ENCODE measurements around the gene KLHDC7A. TPM values are rescaled to one million over a fixed set of nuclear protein-coding genes. Genes with fewer than 3 reads are reported as not detected.
"Not testable (repeated sequence)": the region's sequence is repeated elsewhere in the genome, so short reads cannot be mapped to it uniquely, and the experiment has no call there.

Gene KLHDC7A
- polyA plus RNA-seq (2014; cell fraction: cytosol; rRNA removed), result not detected in 2 replicates
- polyA plus RNA-seq (2014; cell fraction: nucleus; rRNA removed), result not detected in 2 replicates

DNA sequence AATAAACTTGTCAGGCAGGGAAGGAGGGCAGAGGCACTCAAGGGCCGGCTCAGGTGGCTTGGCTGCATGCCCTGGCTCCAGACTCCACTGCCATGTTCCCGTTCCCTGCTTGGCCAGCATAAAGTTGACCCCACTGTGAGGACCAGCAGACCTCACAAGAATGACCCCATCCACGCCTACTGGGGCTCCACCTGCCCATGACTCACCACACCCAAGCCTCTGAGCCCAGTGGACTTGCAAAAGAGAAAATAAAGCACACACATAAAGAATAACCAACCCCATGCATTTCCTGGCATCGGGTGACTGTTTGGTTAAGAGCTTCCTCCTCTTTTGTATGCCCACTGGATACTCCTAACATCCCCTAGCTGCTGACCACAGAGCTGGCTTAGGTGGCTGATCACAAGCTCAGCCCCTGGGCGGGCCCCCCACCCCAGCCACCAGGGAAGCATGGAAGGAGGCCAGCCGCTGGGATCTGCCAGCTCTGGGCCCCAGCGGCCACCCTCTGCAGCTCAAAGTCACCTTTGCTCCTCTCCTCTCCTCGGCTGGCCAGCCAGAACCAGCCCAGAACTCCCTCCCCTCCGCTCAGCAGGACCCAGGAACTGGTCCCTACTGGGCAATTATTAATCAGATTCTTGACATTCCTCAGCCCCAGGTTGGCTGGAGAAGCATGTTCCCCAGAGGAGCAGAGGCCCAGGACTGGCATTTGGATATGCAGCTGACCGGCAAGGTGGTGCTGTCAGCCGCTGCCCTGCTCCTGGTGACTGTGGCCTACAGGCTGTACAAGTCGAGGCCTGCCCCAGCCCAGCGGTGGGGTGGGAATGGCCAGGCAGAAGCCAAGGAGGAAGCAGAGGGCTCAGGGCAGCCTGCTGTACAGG lies at the start of gene KLHDC7A:
KLHDC7A (plus strand) TSS at position 616 of the 875 bp plus-strand sequence; CDS start at position 668, 52 bp downstream.
- DNase-seq (ENCODE audit: low spot score), result no peak

DNA sequence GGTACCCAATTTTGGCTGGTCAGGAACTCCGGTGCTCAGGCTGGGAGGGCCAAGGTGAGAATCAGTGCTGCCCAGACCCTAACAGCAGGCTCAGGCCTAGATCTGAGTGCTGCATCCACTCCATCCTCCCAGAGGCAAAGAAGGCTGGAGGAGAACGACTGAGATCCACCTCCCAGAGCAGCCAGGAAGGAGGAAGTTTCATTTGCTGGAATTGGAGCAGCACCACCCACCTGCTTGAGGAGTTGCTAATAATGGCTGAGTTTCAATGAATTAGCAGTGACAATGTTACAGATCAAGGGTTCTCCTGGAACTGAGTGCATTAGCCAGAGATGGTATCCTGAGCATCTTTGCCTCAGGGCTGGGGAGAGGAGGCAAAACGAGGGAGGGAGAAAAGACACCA lies 46.7 kb upstream of the KLHDC7A start:
- no peak for DNase-seq (ENCODE audit: low spot score)

DNA sequence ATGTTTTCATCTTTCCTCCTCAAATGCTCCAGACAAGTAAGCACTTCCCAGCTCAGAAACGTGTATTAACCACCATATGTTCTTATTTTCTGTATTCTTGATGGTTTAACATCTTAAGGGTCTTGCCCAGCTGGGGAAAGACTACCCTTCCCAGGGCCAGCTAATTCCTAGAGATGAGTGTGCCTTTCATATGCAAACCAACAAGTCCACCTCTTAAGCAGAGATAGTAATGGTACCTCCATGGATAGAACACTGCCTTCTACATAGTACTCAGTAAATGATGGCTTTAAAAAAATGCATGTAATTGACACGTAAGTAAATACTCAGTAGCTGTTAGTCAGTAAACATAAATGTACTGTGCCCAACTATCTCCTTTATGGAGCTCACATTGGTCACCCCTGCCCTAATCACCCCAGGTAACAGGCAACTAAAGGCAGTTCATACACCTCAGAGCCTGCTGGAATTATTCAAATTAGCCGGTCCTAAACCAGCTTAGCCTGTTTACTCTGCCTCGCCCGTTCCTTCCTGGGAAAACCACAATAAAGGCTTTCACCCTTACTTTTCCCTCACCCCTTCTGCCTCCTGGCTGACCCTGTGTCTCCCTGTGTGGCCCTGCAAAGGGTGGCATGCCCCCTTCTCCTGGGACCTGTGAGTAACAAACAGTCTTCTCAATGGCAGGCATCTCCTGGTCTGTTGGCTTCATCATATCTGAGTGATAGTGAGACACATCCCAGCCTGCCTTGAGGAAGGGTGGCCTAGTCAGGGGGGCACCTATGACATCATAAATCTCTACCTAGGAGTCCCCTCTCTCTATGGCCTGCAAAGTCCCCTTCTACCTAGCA lies 40.1 kb upstream of the KLHDC7A start:
- no peak for DNase-seq (ENCODE audit: low spot score)

DNA sequence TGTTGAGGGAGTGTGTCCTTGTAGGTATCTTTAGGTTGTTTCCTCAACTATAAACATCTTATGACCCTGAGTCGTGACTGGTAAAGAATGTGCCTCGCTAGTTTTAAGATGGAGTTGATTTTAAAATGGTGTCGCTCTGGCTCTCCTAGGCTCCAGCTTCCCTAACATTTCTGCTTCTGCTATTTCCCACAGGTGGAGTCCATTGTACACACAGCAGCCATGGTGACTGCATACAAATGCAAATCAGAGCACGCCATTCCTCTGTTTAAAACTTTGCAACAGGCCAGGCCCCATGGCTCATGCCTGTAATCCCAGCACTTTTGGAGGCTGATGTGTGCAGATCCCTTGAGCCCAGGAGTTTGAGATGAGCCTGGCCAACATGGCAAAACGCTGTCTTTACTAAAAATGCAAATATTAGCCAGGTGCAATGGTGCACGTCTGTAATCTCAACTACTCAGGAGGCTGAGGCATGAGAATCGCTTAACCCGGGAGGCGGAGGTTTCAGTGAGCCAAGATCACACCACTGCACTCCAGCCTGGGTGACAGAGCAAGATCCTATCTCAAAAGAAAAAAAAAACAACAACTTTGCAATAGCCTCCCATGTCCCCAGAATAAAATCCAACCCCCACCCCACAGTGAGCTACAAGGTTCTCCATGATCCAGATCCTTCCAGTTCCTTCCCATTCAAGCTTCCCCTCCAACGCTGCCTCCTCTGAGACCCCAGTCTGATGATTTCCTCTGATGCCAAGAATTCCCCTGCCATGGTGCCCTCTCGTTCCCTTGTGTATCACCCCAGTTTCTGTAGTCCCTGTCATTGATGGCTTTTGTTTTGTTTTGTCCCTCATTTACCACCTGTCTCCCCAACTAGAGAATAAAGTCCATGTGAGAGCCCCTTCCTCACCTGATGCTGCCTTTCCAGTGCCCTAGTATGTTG lies 36.9 kb upstream of the KLHDC7A start:
- DNase-seq (ENCODE audit: low spot score), result no peak

DNA sequence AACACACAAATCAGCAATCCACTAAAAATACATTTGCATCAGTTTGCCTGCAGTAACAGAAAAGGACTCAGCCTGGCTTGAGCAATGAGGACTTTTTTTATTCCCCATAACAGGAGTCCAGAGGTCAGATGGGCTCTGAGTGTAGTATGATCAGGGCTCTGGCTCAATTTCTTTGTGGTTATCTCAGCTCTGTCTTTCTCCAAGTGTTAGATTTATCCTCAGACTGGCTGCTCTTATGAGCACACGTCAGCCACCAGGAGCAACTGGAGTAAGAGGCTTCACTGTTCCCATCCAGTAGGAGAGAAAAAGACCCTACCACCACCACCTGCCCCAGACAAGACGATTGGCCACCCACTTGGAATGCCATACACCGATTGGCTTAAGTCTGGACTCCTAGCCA lies 36.2 kb upstream of the KLHDC7A start:
- DNase-seq (ENCODE audit: low spot score), result no peak

DNA sequence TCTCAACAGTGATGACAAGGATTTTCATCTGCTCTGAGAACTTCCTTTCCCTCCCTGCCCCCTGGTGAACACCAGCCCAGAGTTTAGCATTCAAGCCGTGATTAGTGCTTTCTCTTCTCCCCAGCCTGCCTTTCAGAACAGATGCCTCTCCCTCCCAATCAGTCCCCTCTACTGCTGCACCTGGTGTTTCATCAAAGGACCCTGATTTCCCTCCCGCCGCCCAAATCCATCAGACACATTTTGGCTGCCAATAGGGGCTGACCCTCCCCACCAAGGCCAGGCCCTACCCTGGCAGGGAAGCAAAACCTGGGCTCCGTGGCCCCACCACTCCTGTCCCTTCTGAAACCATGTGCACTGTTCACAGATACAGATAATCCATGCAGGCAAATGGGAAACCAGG lies 34.0 kb upstream of the KLHDC7A start:
- DNase-seq (ENCODE audit: low spot score), result no peak

DNA sequence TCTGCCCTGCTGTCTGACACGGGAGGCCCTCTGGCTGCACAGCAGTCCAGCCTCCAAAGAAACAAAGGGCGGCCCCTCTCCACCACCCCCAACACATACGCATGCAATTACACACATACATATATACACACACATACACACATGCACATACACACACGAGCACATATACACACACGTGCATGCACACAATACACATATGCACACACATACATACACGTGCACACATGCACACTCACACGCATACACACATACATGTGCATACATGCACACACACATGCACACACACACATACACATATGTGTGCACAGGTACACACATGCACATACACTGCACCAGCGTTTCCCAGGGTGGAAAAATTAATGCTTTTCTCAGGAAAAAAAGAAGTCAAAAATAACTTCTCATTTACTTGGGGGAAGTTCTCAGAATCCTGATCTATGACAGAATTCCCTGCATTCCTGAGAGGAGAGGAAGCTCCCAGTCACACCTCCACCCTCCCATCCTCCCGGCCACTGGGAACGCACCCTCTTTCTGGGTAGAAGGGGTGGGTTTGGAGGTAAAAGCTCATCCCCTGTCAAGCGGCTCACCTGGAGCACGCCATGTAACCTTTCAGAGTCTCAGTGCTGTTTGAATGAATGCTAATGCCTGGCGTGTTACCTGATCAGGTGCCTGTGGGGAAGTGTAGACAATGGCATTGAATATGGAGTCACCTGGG lies 33.1 kb upstream of the KLHDC7A start:
- no peak for DNase-seq (ENCODE audit: low spot score)

DNA sequence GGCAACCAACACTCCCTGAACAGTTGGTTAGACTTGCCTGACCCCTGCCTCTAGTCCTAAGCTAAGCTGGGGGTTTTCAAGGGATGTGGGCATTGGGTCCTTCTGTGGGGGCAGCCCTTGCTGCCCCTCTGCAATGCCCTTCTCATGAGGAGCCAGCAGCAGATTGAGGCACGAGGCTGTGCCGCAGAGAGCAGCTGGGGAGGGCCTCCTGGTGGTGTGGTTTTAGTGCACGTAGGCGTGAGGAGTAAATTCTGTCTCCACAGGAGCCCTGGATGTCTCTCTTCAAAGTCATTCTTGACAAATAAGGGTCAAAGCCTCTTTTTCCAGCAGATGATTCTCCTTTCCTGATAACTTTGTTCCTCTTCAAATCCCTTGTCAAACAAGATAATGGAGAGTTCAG lies 31.8 kb upstream of the KLHDC7A start:
- no peak for DNase-seq (ENCODE audit: low spot score)

DNA sequence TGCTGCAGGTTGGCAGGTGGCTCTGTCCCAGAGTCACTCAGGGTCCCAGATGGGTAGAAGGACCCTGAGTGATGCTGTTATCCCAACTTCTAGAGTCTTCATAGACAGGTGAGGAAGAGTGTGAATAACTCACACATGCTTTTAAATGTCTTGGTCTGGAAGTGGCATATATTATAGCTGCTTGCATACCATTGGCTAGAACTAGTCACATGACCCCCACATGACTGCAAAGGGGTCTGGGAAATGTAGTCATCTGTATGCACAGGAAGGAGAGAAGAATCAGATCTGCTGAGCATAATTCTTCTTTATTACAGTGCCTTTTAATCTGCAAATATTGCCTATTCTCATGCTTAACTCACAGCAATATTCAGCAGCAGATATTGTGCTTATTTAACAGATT lies 28.2 kb upstream of the KLHDC7A start:
- peak; percentile 14 for DNase-seq (ENCODE audit: low spot score)

DNA sequence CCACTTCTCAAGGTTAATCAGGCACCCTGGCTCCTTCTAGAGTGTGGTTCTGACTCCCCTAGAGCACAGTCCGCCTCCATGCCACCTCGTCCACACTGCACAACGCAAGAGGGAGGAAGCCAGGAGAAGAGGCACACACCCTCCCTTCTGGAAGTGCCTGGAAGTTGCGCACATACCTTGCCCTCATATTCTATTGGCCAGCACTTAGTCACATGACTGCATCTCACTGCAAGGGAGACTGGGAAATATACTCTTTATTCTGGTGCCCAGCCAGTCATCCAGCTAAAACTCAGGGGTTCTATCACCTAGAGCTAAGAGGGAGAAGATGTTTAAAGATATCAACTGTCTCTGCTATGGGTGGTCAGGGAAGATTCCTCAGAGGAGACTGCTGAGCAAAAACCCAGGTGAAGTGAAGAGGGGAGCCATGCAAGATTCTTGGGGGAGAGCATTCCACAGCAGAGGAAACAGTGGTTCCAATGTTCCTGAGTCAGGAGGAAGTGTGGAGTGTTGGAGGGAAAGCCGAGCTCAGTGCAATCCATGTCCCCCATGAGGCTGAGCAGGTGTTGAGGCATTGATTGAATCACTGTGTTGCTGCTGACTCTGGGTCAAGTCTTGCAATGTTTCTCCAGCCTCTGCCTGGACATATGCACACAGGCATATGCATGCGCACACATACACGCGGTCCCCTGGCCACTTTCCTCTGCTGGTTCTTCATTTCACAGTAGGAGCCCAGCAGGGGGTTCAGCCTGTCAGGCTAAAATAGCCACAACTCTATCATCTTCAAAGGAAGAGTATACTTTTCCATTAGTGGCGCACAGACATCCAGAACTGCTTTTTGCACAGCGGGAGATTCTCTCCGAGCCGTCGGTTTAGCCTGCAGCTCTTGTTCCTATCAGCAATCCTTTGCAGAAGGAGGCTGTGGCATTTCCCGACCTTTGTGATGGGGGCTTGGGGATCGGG lies 22.3 kb upstream of the KLHDC7A start:
- no peak for DNase-seq (ENCODE audit: low spot score)

DNA sequence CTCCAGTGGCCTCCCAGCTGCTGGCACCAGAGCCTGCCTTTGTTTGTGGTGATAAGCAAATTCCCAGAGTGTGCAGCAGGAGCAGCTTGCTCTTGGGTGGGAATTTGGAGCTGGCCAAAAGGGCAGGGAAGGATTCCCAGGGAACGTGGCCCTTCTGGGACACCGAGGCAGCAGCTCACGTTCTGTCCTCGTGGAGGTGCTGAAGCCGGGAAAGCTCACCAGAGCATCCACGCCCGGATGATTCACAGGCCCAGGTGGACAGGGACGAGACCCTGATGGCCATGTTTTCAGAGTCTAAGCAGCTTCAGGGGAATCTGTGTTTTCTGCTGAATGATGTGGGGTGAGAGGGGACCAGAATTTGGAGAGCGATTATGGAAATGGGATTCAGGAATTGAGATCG lies 19.1 kb upstream of the KLHDC7A start:
- no peak for DNase-seq (ENCODE audit: low spot score)

DNA sequence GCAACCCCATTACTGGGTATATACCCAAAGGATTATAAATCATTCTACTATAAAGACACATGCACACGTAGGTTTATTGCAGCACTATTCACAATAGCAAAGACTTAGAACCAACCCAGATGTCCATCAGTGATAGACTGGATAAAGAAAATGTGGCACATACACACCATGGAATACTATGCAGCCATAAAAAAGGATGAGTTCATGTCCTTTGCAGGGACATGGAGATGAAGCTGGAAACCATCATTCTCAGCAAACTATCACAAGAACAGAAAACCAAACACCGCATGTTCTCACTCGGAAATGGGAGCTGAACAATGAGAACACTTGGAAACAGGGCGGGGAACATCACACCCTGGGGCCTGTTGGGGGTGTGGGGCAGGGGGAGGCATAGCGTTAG lies 18.2 kb upstream of the KLHDC7A start:
- DNase-seq (ENCODE audit: low spot score), result not testable (repeated sequence)

DNA sequence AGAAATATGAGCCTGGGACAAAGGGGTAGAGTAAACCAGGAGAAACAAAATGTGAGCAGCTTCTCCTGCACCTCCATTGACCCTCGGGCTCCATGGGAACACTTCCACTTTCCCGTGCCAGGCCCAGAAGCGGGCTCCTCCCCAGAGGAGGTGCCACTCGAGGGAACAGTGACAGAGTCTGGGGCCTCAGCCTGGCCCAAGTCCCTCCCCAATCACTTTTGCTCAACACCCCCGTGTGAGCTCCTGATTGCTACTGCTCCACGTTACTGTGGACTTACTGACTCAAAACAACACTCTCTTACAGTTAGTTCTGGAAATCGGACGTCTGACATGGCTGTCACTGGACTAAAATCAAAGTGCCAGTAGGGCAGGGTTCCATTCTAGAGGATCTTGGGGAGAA lies 17.7 kb upstream of the KLHDC7A start:
- no peak for DNase-seq (ENCODE audit: low spot score)

DNA sequence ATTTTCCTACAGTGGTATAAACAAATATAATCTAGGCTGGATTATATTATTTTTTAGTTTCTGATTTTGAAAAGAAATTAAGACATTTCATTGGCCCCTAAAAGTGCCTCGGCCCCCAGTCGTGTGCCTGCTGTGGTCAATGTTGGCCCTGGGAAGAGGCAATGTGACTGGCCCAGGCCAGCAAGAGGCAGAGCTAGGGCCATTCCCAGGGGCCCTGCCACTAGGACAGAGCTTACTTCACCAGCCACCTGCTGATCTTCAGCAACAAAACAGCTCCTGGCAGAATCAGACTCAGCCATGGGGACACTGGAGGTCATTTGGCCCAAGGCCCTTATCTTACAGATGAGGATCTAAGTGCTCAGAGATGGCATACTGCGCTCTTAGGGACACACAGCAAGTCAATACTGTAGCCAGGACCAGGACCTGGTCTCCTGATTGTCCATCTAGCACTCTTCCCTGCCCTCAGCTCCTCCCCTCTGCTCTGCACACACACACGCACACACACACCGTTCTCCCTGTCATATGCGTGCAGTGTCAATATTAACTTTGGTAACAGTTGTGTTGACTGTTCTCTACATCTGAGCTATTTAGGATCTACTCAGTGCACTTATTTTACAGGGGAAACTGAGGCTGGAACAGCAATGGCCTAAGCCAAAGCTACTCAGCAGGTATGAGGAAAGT lies 16.6 kb upstream of the KLHDC7A start:
- no peak for DNase-seq (ENCODE audit: low spot score)

DNA sequence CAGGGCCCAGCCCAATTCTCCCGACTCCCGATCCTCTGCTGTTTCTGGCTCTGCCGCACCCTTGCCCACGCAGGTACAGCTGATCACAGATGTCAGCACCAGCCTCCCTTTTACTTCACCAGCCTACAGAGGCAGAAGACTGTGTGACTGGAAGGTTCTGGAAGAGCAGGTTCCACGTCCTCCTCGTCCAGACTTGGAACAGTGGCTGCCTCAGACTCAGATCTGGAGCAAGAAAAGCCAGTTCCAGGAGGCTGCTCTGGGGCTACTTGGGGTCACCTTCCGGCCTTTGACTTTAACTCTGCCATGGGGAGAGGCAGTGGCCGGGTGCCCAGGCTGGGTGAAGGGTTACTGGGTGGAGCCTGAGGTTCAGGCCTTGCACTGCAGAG lies 16.1 kb upstream of the KLHDC7A start:
- DNase-seq (ENCODE audit: low spot score), result no peak

DNA sequence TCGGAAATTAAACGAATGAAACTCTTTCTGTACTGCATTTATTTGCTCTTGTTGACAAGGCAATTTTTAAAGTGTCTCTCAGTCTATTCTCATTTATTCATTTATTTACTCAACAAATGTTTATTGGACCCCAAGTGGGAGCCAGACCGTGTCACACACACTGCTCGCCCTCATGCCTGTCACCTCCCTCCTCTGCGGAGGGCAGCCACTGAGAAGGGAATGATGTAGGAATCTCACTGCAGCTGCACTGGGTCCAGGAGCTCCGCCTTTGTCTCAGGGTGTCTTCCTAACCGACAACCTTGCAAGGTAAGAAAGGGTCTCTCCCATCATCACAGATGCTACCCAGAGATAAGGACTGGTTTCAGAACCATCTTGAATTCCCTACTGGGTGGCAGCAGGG lies 14.1 kb upstream of the KLHDC7A start:
- DNase-seq (ENCODE audit: low spot score), result no peak

DNA sequence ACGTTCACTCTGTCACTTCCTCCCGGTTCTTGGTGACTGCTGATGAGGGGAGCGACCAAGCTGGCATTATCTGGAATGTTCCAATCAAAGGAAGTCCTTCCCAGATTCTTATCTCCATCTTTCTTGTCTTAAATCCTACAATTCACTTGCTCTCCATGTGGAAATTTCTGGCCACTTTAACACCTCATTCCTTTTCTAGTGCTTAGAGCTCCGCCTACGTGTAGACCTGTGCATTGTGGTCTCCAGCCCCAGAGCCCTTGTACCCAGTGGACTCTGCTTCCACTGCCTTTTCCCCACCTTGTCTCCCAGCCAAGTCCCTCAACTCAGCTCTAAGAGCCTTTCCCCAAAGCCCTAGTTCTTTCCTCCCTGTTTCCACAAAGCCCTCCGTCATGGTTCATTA lies 12.2 kb upstream of the KLHDC7A start:
- no peak for DNase-seq (ENCODE audit: low spot score)

DNA sequence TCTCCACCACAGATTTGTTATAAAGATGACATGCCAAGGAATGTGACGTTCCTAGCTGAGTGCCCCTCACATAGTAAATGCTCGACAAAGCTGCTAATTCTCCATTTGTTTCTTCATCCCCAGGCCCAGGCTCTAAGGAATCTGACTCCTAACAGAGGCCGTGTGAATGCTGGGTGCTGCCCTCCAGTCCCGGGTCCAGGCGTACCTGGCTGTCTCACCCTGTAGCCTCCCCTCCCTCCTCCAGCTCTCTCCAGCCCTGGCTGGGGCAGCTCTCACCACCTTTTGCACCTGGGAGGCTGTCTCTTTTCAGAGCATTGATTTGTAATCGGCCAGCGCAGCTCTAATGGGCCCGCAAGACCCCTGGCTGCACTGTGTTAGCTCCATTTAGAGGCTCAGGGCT lies 11.2 kb upstream of the KLHDC7A start:
- DNase-seq (ENCODE audit: low spot score), result no peak
